HG02623 (cell line): ENCODE results near the gene ZNF583.

Experiments
- ATAC-seq: cut with Tn5 transposase; IDR thresholded peaks from one replicate; pipeline ENCODE4 v1.9.1; 2021; ENCODE audit warnings: moderate library complexity; ENCODE audit not compliant: unreplicated experiment

Gene ZNF583

DNA sequence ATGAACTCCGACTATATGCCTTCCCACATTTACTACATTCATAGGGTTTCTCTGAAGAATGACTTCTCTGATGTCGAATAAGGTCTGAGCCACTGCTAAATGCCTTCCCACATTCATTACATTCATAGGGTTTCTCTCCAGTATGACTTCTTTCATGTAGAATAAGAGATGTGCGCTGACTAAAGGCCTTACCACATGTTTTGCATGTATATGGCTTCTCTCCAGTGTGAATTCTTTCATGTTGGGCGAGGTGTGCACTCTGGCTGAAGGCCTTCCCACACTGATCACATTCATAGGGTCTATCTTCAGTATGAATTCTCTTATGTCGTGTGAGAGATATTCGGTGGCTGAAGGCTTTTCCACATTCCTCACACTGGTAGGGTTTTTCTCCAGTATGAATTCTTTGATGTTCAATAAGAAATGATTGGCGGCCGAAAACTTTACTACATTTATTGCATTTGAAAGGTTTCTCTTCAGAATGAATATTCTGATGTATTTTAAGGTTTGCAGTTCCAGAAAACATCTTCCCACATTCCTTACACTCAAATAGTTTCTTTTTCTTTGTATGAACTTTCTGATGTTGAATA is 37.2 kb downstream of the ZNF583 start:
- ATAC-seq = no peak

DNA sequence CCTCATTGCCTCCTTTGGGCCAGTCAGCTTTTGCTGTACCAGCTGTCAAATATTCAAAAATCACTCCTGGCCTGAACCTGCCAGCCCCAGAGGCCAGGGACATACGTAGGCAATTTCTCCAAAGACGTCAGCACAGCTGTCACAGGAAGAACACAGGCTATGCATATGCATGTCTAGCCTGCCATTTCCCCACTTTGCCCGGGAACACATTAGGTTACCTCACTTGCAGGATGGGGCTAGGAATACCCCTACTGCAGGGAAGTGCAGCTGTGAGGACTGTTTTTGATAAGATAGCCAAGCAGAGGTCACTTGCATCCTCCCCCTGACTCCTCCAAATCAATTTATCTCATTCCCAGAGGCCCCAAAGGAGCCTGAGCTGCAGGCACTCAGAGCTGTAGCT is 70.2 kb downstream of the ZNF583 start:
- no peak for ATAC-seq

DNA sequence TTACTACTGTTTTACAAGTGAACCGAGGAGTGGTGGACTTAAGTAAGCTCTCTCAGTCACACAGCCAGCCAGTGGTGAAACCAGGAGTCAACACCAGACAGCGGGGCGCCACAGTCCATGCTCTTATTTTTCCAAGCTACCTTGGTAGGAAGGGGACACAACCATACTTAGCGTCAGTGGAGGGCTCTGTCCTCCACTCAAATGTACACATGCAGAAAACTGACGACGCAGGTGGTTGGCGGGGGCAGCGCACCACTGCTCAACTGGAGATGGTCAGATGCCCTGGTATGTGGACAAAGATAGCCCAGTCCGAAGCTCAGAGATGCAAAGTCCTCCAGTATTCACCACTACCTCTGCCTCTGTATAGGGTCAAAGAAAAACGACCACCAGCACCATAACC is 72.0 kb downstream of the ZNF583 start:
- ATAC-seq = no peak
